Activated effector memory CD4-positive, alpha-beta T cell treated with anti-CD3 and anti-CD28 coated beads, Interleukin-2, amount 50 U/mL, for 16 hours (primary cell): ENCODE data around the gene BCKDHB.
"Not testable (repeated sequence)": the region's sequence is repeated elsewhere in the genome, so short reads cannot be mapped to it uniquely, and the experiment has no call there.

Experiments
- DNase-seq: peaks from one replicate; pipeline ENCODE4 v3.0.0-alpha.2; 2020

BCKDHB gene

DNA sequence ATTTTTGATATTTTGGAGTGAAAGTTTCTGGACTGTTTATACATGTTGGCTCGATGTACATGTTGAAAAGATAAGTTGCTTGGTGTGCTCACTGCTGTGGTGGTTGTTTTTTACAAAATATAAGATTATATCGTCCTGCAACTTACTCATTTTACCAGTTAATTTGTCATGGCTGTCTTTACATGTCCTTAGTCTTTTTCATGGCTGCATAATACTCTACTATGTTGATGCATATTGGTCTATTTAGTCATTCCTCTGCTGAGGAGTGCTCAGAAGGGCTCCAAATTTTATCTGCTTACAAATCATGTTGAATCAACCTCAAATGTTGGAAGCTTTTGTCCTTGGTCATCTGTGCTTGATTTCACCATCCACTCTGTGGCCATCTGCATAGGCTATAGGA lies 164.6 kb downstream of the BCKDHB start:
- no peak for DNase-seq

DNA sequence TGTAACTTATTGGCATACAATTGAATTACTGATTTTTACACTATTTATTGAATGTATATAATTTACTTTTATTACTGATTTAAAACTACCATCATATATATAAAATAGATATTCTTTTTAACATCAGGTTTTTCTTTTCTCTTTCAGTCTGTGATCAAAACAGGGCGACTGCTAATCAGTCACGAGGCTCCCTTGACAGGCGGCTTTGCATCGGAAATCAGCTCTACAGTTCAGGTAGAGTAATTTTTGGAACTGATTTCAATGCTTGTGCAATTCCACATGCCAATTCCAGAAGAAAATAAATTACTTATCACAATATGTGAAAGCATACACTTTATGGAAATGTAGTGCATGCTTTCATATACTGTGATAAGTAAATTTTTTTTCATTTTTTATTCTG lies 166.5 kb downstream of the BCKDHB start:
- no peak for DNase-seq

DNA sequence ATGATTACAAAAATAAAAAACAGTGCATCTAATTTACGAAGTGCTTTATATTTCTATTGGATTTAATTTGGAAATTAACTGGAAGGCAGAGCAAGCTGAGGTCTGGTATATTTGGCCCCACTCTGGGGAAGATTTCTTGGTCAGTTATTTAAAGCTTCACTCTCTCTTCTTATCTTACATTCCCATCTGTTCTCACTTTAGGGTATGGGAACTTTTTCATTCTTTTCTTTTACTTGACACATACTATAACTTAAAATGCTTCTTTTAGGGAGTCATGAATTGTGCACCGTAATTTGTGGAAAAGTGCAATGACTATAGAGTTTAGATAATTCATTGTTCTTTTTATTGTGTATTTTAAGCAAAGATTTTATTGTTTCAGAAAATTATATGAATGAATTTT lies 170.4 kb downstream of the BCKDHB start:
- DNase-seq = no peak

- no peak for DNase-seq
These were observed 171.0 kb downstream of the BCKDHB start for GRCh38 chr6:80277501-80277900.

DNA sequence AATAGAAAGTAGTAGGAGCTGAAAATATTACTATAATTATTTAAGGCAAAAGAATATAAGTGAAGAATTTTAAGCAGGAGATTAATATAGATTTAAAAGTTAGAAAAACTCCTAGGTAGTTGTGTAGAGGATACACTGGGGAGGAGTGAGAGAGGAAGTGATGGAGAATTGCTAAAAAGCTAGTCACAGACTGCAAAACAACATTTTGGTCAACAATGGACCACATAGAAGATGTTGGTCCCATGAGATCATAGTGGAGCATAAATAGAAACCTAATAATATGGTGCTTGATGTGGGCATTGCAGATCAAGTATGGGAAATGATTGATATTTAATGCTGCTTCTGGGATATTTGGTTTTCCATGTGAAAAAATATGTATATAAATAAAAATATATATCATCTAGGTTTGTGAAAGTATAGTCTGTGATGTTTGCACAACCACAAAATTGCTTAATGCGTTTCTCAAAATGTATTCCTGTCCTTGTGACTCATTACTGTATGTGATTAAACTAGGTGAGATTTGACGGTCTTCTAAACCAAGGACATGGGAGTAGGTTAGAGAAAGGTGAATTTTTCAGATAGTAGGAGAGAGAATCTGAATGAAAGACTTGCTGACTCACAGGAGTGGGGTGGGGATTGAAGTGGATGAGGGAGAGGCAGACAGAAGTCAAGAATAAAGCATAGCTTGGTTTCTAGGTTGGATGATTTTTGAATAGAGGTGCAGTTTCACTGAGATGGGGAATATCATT lies 174.0 kb downstream of the BCKDHB start:
- DNase-seq = no peak

GRCh38 chr6:80282913-80283554 lies 176.6 kb downstream of the BCKDHB start:
- no peak for DNase-seq

DNA sequence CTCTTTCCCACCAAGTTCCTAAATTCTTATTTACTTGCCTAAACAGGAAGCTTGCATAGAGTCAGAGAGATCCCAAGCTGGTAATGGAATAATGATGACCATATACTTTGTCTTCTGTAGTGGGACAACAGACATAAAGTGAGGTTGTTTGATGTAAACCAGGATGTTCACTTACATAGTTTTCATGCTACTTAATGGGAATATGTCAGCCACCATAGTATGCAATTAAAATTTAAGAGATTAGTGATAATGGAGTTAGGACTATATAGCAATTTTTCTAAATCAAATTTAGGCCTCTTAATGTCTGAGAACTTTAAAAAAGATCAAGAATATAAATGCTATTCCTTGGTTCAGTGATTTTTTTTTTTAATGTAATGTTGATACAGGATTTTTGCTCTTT lies 180.6 kb downstream of the BCKDHB start:
- DNase-seq = no peak

GRCh38 chr6:80287607-80288006 lies 181.1 kb downstream of the BCKDHB start:
- no peak for DNase-seq

- DNase-seq = no peak
These were observed 183.3 kb downstream of the BCKDHB start for GRCh38 chr6:80289727-80290126.

GRCh38 chr6:80294531-80294930 lies 188.1 kb downstream of the BCKDHB start:
- not testable (repeated sequence) for DNase-seq

DNA sequence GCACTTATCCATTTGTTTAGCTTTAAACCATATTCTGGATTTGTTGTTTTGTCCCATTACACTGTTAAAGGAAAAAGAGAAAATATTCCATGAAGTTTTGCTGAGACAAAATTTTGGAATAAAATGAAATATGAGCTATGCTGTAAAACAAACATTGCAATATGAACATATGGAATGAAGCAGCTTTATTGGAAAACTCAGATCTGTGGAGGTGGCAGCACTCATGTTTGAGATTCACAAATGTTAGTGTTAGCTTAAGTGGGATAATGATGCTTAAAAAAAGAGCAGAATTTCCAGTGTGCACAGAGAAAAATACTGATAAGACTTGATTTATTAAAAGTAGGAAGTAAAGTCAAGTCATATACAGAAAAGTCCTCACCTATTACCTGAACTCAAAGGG lies 196.2 kb downstream of the BCKDHB start:
- DNase-seq = no peak

DNA sequence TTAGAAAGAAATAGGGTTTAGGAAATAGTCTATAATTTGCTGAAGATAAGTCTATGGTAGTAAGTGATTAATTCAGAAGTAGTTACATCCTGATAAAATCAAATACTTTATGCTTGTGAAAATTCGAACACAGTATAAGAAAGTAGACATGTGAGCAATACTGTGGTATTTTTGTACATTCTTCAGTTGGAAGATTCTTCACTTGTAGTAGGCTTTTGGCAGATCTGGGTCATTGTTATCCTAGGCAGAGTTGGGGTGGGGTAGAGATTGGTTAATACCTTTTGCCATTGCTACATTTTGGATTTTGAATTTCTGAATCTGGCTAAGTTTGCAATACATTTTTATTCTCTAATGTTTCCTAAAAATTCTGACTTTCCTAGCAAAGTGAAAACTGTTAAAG lies 197.5 kb downstream of the BCKDHB start:
- no peak for DNase-seq

DNA sequence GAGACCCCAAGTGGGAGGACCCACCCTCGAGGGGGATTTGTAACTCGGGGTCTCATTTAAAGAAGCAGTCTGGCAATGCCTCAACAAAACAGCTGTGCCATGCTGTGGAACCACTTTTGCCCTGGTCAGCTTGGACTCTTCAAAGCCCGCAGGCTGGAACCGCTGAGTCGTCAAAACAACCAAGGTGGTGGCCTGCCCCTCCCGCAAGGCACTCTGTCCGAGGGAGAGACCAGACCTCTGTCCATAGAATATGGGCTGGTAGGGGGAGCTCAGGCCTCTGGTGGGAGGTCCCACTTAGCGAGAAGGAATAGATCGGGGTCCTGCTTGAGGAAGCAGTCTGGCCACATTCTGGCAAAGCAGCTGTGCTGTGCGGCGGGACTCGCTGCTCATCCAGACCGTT lies 208.1 kb downstream of the BCKDHB start:
- DNase-seq = no peak

DNA sequence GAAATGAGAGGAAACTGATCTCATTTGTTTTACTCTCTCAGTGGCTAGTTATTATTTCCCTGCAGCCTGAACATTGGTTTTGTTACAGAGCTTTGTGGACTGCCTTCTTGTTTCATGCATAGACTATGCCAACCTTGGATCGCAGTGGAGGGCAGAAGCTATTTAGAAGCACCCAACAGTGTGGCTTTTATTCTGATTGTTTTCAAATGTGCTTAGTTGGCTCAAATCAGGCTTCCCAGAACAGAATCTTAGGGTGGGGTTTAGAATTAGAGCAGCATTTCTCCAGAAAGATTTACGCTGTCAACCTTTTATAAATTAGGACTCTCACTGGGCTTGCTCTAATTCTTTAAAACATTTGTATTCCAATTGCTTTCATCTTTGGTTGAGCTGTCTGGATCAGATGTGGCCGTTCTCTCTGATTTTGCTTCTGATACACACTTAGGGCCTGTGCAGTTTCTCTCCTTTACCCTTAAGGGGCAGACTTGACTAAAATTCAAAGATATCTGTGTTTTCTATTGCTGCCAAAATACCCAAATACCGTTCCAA lies 210.3 kb downstream of the BCKDHB start:
- DNase-seq = no peak

DNA sequence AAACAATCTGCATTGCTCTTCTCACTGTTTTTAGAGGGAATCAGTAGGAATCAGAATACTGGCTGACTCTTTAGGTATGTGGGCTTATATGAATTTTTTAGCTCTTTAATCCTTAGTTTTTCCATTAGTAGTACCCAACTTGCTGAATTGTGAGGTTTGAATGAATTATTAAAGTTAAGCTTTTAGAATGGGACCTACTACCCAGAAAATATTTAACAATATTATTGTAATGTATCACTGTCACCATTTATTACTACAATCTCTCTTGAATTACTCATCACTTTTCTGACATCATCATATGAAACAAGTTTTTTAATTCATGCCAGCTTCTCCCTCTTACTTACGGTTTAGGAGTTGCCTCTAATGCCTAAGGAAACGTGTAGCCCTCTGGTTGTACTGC lies 212.7 kb downstream of the BCKDHB start:
- DNase-seq = no peak

GRCh38 chr6:80321011-80321410 lies 214.5 kb downstream of the BCKDHB start:
- DNase-seq = no peak

GRCh38 chr6:80325742-80326141 lies 219.3 kb downstream of the BCKDHB start:
- no peak for DNase-seq

- no peak for DNase-seq
These were observed 222.2 kb downstream of the BCKDHB start for GRCh38 chr6:80328652-80329051.

GRCh38 chr6:80329496-80329895 lies 223.0 kb downstream of the BCKDHB start:
- DNase-seq = no peak

DNA sequence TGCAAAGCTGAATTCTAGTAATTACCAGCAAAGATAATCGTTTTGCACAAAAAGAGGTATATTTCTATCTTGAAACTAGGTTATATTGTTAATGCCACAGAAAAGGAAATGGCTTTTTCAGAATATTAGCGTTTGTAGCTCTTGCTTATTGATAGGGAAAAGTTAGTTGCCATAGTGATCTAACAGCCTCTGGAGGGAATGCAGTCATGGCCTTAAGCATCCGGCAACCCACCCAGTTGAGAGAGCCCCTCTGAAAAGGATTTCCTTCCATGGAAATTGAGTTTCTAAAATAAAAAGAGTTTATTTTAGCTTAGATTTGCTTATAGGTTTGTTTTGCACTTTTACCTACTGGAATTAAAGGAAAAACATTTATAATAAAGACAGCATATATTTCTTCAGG lies 224.5 kb downstream of the BCKDHB start:
- no peak for DNase-seq

- DNase-seq = no peak
These were observed 225.1 kb downstream of the BCKDHB start for GRCh38 chr6:80331522-80331921.

DNA sequence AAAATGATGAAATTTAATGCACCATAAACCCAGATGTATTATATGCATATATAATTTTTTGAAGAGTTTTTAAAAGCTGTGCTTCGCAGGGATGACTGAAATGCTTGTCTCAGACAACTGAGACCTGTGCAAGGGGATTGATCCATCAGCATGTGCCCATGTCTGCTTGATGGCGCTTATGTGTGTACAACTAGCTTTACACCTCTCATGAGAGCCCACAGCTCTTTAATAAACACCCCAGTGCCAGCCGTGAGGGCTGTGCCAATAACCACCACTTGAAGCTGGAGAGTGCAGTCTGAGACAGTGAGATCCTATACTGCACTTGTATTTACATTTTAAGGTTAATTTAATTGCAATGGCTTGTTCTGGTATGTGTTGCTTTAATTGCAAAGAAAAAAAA lies 225.5 kb downstream of the BCKDHB start:
- no peak for DNase-seq

DNA sequence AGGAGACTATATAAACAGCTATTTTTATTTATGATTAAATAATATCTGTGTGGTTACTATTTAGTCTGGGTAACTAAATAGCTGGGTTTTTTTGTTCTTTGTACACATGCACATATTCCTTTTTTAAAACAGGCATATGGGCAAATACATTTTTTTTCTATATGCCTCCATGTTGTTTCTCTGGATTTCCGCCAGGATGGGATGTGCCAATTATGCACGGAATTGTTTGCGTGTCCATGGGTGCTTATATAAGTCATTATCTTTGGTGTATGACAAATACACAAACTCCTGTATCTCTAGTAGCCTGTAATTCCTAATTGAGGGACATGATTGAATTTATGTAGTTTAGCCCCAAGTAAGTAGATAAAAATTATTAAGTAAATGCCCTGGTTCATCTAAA lies 226.9 kb downstream of the BCKDHB start:
- DNase-seq = no peak

GRCh38 chr6:80335121-80335531 lies 228.7 kb downstream of the BCKDHB start:
- no peak for DNase-seq

- DNase-seq = no peak
These were observed 230.4 kb downstream of the BCKDHB start for GRCh38 chr6:80336911-80337310.
